Sigmoid colon (tissue), 4 donors: Measurements from ENCODE around the gene CRADD.

Source experiments
- POLR2A ChIP-seq, 2 donors: fragments of 450-650 bp; IDR thresholded peaks; one replicate each; pipeline ENCODE4 v1.6.1; 2016; ENCODE audit warnings: antibody characterized with exemption in 2 of 2, mild to moderate bottlenecking in 2 of 2, moderate library complexity in 2 of 2
- POLR2AphosphoS5 ChIP-seq, 4 donors: sonication (generic); formaldehyde crosslinking; IDR thresholded peaks; one replicate each; pipeline ENCODE4 v1.6.1; 2017; ENCODE audit warnings: antibody characterized with exemption in 4 of 4

- TF ChIP-seq POLR2AphosphoS5 (IDR thresholded peaks at IDR 0.05) (no peak), POLR2A (IDR thresholded peaks at IDR 0.05) (no peak)
Measured at GRCh38 chr12:93663729-93664084, 13.5 kb upstream of the CRADD start.
